WTC11 (cell line): Measurements from ENCODE around the gene CAMSAP1. TPM values are rescaled to one million over a fixed set of nuclear protein-coding genes. Genes with fewer than 3 reads are reported as not detected.
A peak's percentile ranks its signal among the peaks of the same experiment; 100 is the strongest.

Source experiments
- ATAC-seq: fragments of 200-7000 bp; cut with Tn5 transposase; 2 replicates; pipeline ENCODE4 v1.10.0; 2021; ENCODE audit warnings: mild to moderate bottlenecking, moderate library complexity
- CTCF ChIA-PET: fragments of 300-600 bp; sonication (Branson Sonifier 250); formaldehyde crosslinking; loops from one replicate; lab custom pipeline; 2021; ENCODE audit warnings: antibody characterized with exemption; lab: Charles Lee
- POLR2A ChIA-PET: fragments of 350-600 bp; sonication (Branson Sonifier 250); formaldehyde crosslinking; loops from one replicate; lab custom pipeline; 2021; ENCODE audit warnings: antibody characterized with exemption; lab: Charles Lee
- DNase-seq: peaks from one replicate; pipeline ENCODE4 v3.0.0; 2021; ENCODE audit warnings: low spot score
- H3K27ac Mint-ChIP-seq: 2 replicates; pipeline ENCODE4 v1.8.0; 2021; ENCODE audit warnings: mixed read lengths
- H3K27me3 Mint-ChIP-seq: 2 replicates; pipeline ENCODE4 v1.8.0; 2021; ENCODE audit warnings: low read depth, mild to moderate bottlenecking, moderate library complexity, mixed read lengths
- H3K36me3 Mint-ChIP-seq: 2 replicates; pipeline ENCODE4 v1.8.0; 2021; ENCODE audit warnings: mixed read lengths
- H3K4me1 Mint-ChIP-seq: 2 replicates; pipeline ENCODE4 v1.8.0; 2022; ENCODE audit warnings: mixed read lengths
- H3K4me3 Mint-ChIP-seq: 2 replicates; pipeline ENCODE4 v1.8.0; 2021; ENCODE audit warnings: mild to moderate bottlenecking, moderate library complexity, mixed read lengths
- H3K9me3 Mint-ChIP-seq: 2 replicates; pipeline ENCODE4 v1.8.0; 2021; ENCODE audit warnings: mixed read lengths
- AR ChIP-seq: fragments of 250-450 bp; sonication (Bioruptor Pico); IDR thresholded peaks from 2 replicates; pipeline ENCODE4 v1.9.0; 2021; ENCODE audit warnings: mild to moderate bottlenecking
- ATF3 ChIP-seq: sonication (generic); formaldehyde crosslinking; conservative IDR thresholded peaks from 2 replicates; pipeline ENCODE4 v1.8.1; 2022; ENCODE audit warnings: mild to moderate bottlenecking, missing genetic modification reagents
- CREM ChIP-seq: sonication (generic); formaldehyde crosslinking; IDR thresholded peaks from 2 replicates; pipeline ENCODE4 v1.8.1; 2022; ENCODE audit warnings: mild to moderate bottlenecking, missing genetic modification reagents, moderate library complexity
- GRHL2 ChIP-seq: fragments of 250-450 bp; sonication (Bioruptor Pico); IDR thresholded peaks from 2 replicates; pipeline ENCODE4 v1.8.0; 2022; ENCODE audit warnings: mild to moderate bottlenecking, moderate library complexity; ENCODE audit not compliant: insufficient replicate concordance, severe bottlenecking
- HMGA2 ChIP-seq: fragments of 250-450 bp; sonication (Bioruptor Pico); IDR thresholded peaks from 2 replicates; pipeline ENCODE4 v1.4.0; 2021; ENCODE audit warnings: mild to moderate bottlenecking, moderate library complexity
- JUN ChIP-seq: sonication (generic); formaldehyde crosslinking; IDR thresholded peaks from 2 replicates; pipeline ENCODE4 v1.8.0; 2023; ENCODE audit warnings: mild to moderate bottlenecking, missing genetic modification reagents
- KAT7 ChIP-seq: sonication (generic); formaldehyde crosslinking; IDR thresholded peaks from 2 replicates; pipeline ENCODE4 v1.8.1; 2023; ENCODE audit warnings: missing genetic modification reagents, mild to moderate bottlenecking, borderline replicate concordance
- MLX ChIP-seq: sonication (generic); formaldehyde crosslinking; IDR thresholded peaks from 2 replicates; pipeline ENCODE4 v1.8.1; 2023; ENCODE audit warnings: mild to moderate bottlenecking, missing genetic modification reagents, moderate library complexity
- NR1H2 ChIP-seq: sonication (generic); formaldehyde crosslinking; IDR thresholded peaks from 2 replicates; pipeline ENCODE4 v1.9.0; 2021; ENCODE audit warnings: mild to moderate bottlenecking, moderate library complexity, missing genetic modification reagents
- RELA ChIP-seq: sonication (generic); formaldehyde crosslinking; IDR thresholded peaks from 2 replicates; pipeline ENCODE4 v1.8.1; 2022; ENCODE audit warnings: missing genetic modification reagents, mild to moderate bottlenecking, borderline replicate concordance
- SOX15 ChIP-seq: fragments of 250-450 bp; sonication (Bioruptor Pico); IDR thresholded peaks from 2 replicates; pipeline ENCODE4 v1.9.0; 2021; ENCODE audit warnings: mild to moderate bottlenecking
- TCF7 ChIP-seq: sonication (generic); formaldehyde crosslinking; IDR thresholded peaks from 2 replicates; pipeline ENCODE4 v1.8.0; 2022; ENCODE audit warnings: mild to moderate bottlenecking, low read depth, missing genetic modification reagents, moderate library complexity
- TEAD1 ChIP-seq: sonication (generic); formaldehyde crosslinking; IDR thresholded peaks from 2 replicates; pipeline ENCODE4 v1.8.0; 2022; ENCODE audit warnings: mild to moderate bottlenecking, missing genetic modification reagents
- TP53 ChIP-seq: sonication (generic); formaldehyde crosslinking; IDR thresholded peaks from 2 replicates; pipeline ENCODE4 v1.8.1; 2023; ENCODE audit warnings: mild to moderate bottlenecking, missing genetic modification reagents
- ZMAT4 ChIP-seq: fragments of 250-450 bp; sonication (Bioruptor Pico); IDR thresholded peaks from 2 replicates; pipeline ENCODE4 v1.9.0; 2021; ENCODE audit warnings: mild to moderate bottlenecking
- ZNF263 ChIP-seq: sonication (generic); formaldehyde crosslinking; IDR thresholded peaks from 2 replicates; pipeline ENCODE4 v1.8.1; 2022; ENCODE audit warnings: low read depth, mild to moderate bottlenecking, moderate library complexity, missing genetic modification reagents
- ZNF317 ChIP-seq: sonication (generic); formaldehyde crosslinking; IDR thresholded peaks from 2 replicates; pipeline ENCODE4 v1.8.1; 2023; ENCODE audit warnings: low read depth, mild to moderate bottlenecking, moderate library complexity, missing genetic modification reagents, borderline replicate concordance
- ZNF671 ChIP-seq: fragments of 250-450 bp; sonication (Bioruptor Pico); IDR thresholded peaks from 2 replicates; pipeline ENCODE4 v1.8.0; 2021; ENCODE audit warnings: mild to moderate bottlenecking
- total RNA-seq: library from RNA; stranded (reverse); gene quantifications from 3 replicates; pipeline ENCODE4 v1.2.3, GENCODE V29; 2021

Gene CAMSAP1
- total RNA-seq, 1 experiment from 2014 or later = 40.5 TPM

- ATAC-seq = no peak
- H3K27me3 Mint-ChIP-seq = no peaks in the 10 kb centered on the region
- H3K4me3 Mint-ChIP-seq = no peak overlapping the region
- peaks cover 39% of the 10 kb centered on the region for H3K36me3 Mint-ChIP-seq
- no peaks in the 10 kb centered on the region; the same call in 1 of the 2 replicates for H3K4me1 Mint-ChIP-seq
- no peak for TF ChIP-seq JUN (CRISPR knock-in tag)
- no peak for TF ChIP-seq TP53 (CRISPR knock-in tag)
- no peak for TF ChIP-seq ZNF263 (CRISPR knock-in tag)
- no peak for TF ChIP-seq MLX
- no peak for TF ChIP-seq ZMAT4 (CRISPR knock-in tag)
- no peak for TF ChIP-seq SOX15 (CRISPR knock-in tag)
- TF ChIP-seq ATF3 (CRISPR knock-in tag) = no peak
- no peak for TF ChIP-seq NR1H2 (CRISPR knock-in tag)
- TF ChIP-seq ZNF317 (CRISPR knock-in tag) = no peak
- no peak for TF ChIP-seq TCF7 (CRISPR knock-in tag)
- TF ChIP-seq KAT7 (CRISPR knock-in tag) = no peak
- no peak for TF ChIP-seq ZNF671
- TF ChIP-seq TEAD1 = no peak
- no peak for TF ChIP-seq CREM (CRISPR knock-in tag)
- no peak for TF ChIP-seq HMGA2
- TF ChIP-seq, all 79 proteins: peak for 0
- POLR2A ChIA-PET = no interaction called here
- no peak for DNase-seq
- CTCF ChIA-PET = interaction anchor here (0.7 to 1.2 kb wide), 2 partner anchors 94 to 132 kb away, joined by 3 read pairs; no protein-coding TSS in a partner anchor
- H3K9me3 Mint-ChIP-seq = no peaks in the 10 kb centered on the region
- no peak overlapping the region for H3K27ac Mint-ChIP-seq
These were observed 21.6 kb upstream of the CAMSAP1 start for GRCh38 chr9:135928731-135929655.

GRCh38 chr9:135928074-135928730 lies 20.9 kb upstream of the CAMSAP1 start:
- no peaks in the 10 kb centered on the region for H3K27me3 Mint-ChIP-seq
- ATAC-seq = no peak
- peaks cover 31% of the 10 kb centered on the region for H3K36me3 Mint-ChIP-seq
- H3K9me3 Mint-ChIP-seq = no peaks in the 10 kb centered on the region
- CTCF ChIA-PET = interaction anchor here (1.2 kb wide), 1 partner anchor 132 kb away, joined by 3 read pairs; no protein-coding TSS in a partner anchor
- peak overlapping the region; percentile 65; the same call in 1 of the 2 replicates for H3K27ac Mint-ChIP-seq
- POLR2A ChIA-PET = interaction anchor here (1.6 kb wide), 1 partner anchor 173 kb away, joined by 3 read pairs; no protein-coding TSS in a partner anchor
- no peak overlapping the region for H3K4me3 Mint-ChIP-seq
- H3K4me1 Mint-ChIP-seq = no peaks in the 10 kb centered on the region; the same call in 1 of the 2 replicates
- DNase-seq = no peak
- no peak for TF ChIP-seq AR (CRISPR knock-in tag)
- no peak for TF ChIP-seq SOX15 (CRISPR knock-in tag)
- TF ChIP-seq RELA (CRISPR knock-in tag) = no peak
- no peak for TF ChIP-seq ZNF317 (CRISPR knock-in tag)
- no peak for TF ChIP-seq GRHL2 (CRISPR knock-in tag)
